ENCODE results near the gene GNAT2.
A peak's percentile ranks its signal among the peaks of the same experiment; 100 is the strongest.

Gene GNAT2

DNA sequence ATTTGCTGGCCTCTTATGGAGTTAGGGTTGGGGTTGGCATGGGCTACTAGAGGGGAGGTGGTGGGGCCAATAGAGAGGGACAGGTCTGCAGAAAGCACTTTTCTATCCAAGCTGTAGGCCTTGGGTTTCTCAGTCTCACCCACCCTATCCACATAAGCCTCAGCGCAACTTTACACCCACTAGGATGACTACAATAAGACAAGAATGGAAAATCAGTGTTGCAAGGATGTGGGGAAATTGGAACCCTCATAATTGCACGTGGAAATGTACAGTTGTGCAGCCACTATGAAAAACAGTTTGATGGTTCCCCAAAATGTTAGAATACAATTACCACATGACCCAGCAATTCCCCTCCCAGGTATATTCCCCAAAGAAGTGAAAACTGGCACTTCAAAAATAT, 22.4 kb upstream of the GNAT2 start:
- no peak for DNase-seq

DNA sequence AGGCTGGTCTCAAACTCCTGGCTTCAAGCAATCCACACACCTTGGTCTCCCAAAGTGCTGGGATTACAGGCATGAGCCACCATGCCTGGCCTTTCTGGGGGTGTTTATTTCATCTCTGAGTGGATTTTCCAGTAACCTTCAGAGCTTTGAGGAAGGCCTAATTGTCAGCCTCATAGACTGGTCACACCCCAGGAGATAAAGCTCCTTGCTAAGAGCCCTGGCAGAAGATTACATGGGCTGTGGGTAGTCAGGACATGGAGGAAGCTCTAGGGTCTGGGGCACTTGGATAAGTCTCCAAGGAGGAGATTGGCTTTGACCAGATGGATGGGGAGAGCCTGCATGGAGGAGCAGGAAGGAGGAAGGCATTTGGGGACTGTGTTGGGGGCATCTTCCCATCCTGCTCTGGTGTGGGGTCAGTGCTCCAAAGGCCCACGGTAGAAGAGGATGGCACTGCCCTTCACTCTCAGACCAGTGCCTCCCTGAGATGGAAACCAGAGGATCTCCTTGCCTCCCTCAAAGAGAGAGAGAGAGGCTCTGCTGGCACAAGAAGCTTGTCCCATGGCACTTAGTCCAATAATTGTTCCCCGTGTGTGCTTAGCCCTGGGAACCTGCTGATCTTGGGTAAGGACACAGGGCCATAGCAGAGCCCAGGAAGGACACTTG, 21.8 kb upstream of the GNAT2 start:
- DNase-seq: no peak

DNA sequence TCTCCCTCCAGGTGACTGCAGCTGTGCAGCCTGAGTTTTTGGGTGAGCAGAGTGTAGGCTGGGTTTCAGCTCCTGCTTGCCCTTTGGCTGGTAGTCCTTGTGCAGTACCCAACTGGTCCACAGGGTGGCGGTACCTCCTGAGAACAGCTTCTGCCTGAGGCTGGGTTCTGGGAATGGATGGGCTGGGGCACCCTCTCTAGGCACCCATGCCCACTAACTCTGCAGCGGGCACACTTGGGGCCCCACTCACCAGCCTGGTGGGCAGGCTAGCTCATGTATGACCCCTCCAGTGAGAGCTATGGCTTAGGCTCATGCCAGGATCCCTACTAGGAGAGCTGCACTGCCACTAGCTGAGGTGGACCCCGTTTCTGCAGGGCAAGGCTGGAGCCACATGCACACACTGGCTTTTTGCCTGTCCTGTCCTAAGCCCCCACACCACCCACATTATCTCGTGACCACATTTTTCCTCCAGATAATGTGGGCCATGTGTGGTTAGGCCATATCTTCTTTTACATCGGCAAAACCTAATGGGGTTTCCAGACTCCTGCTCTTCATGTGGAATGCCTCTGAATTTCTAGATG, 21.0 kb upstream of the GNAT2 start:
- DNase-seq: peak; percentile 76

DNA sequence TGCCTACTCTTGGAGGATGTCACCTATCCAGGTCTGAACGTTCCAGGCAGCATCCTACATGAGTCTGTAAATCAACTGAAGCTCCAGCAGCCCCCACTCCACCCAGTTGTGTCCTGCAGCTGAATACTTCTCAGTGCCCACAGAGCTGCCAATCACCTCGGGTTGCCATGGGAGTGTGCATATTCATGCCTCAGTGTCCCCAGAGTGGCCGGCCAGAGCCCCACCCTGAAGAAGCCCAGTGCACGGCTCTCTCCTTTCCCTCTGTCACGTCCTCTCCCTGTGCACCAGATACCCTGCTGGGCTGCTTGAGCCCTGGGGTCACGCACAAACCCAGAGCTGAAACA, 20.4 kb upstream of the GNAT2 start:
- DNase-seq: no peak

DNA sequence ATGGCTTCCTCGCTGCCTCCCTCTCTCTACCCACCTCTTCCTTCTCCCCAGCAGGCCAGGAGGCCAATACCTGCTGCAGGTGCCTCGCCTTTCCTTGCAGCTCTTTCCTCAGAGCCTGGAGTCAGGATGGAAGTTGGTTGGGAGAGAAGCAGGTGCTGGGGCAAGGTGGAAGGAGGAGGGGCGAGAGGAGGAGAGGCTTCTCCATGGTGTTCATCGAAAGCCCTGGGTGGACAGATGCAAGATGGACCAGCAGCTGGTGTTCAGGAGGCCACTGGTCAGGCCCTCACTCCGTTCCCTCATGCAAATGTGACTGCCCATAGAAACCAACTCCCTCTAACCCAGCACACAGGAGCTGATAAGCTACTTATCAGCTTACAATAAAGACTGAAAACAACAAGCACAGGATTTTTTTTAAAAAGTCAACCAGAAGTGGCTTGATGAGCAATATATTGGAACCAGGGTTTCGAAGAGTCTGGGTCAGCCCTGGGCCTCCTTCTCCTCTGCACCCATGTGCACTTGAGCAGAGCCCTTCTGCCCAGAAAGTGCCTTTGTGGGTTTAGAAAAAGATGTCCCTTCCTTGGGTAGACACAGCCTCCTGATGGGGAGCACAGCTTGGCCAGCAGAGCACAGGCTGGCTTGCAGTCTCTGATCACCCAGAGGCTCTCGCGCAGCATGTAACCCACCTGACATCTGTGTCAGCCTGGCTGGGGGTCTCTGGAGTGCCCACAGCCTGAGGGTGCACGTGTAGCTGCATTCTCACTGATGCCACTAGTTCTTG, 19.8 kb upstream of the GNAT2 start:
- no peak for DNase-seq

DNA sequence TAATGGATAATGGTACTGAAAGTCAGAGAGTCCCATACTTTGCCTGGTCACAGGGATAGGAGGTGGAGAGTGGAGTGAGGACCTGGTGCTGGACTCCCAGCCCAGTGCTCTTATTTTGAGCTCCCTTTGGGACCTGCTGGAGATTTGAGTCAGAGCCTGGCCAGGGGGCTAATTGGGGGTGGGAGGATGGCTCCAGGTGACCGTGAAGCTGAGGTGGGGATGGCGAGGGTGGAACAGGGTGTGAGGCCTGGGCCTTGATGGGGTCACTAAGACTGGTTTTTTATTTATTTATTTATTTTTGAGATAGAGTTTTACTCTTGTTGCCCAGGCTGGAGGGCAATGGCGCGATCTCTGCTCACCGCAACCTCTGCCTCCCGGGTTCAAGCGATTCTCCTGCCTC, 18.0 kb upstream of the GNAT2 start:
- no peak for DNase-seq

DNA sequence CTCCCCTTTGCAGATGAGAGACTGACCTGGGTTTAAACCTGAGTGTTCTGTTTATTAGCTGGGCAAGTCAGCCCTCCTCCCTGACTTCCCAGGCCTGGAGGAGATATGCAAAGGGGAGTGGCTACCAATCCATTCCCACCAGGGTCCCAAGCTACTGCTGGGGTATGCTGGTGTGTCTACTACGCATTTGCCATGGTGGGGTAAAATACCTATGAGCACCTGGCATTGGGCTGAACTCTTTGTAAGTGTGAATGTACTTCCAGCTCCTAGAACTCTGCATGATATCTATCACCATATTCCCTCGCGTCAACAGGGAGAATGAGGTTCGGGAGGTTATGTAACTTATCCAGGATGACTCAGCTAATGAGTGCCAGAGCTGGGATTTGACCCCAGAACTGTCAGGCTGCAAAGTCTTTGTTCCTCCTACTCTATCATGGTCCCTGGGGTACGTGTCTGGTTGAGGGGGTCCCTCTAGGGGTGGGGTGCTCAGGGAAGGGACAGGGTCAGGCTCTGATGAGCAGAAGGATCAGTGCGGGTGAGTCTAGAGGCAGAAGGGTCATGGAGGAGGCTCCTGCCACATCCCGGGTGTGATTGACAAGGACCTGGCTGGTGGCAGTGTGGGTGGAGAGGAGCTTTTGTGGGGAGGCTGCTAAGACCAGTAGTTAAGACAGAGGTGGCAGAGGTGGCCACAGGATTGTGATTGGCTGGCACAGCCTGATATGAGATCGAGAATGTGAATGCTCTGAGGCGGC, 17.0 kb upstream of the GNAT2 start:
- no peak for DNase-seq

DNA sequence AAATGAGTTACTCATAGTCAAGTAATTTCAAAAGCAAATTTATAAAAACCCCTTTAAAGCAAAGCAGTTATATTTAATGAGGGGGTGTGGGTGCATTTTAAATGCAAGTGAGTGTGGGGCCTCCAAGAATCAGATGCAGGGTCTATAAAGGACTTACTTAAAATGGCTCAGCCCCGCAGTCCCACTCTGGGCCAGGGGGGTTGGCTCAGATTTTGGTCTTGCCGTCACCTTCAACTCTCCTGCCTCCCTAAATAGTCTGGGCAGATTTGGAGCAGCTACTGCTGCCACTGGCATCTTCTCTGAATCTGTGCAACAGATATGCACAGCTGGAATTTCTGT, 16.4 kb upstream of the GNAT2 start:
- no peak for DNase-seq

DNA sequence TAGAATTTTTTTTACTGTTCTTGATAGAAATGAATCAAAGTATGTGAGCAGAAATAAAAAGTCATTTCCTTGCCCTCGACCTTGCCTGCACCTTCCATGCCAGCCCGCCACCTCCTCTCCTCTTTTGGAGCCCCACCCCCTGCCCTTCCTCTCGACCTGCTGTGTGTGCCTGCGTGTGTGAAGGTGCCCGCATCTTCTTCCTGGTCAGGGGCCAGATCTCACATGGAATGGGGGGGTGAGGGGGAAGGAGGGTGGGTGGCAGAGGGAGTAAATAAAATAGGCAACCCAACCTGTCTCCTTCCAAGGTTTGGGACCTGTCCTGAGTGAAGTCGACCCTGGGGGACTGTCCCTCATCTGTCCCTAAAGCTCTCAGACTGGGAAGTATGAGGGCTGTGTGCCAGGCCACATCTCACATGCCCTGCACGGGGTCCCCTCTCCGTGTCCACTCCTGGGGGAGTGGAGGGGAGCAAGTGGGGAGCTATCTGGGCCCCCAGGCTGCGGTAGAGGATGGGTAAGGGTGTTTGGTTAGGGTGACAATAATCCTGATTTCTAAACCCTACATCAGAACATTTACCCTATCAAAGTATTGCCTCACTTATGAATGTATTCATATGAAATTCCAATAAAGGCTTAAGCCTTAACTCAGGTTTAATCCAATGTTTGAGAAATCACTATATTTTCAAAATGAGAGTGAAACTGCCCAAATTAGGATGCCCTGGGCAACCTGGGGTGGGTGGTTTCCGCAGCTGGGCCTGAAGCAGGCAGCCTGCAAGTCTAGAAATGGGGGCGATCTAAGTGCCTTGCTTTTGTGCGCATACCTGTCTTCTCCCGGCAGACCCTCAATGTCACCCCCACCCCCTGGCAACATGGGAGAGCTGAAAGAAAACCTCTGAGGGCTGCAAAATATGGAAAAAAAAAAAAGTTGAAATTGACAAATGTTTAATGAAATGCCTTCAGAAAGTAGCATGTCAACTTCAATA, 15.6 kb upstream of the GNAT2 start:
- no peak for DNase-seq

DNA sequence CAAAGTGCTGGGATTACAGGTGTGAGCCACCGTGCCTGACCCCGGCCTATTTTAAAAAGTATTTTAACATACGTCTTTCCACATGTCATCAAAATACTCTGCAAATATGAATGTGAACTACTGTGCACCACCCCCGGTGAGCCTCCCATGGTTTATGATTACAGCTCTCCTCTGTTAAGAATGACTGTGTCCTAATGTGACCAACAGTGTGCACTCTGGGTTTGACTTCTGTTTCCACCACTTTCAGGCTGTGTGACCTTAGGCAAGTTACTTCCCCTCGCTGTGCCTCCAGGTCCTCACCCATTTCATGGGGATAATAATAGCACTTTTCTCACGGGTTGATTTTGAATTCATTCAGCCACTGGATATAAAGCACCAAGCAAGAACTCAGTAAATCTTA, 14.9 kb upstream of the GNAT2 start:
- no peak for DNase-seq

DNA sequence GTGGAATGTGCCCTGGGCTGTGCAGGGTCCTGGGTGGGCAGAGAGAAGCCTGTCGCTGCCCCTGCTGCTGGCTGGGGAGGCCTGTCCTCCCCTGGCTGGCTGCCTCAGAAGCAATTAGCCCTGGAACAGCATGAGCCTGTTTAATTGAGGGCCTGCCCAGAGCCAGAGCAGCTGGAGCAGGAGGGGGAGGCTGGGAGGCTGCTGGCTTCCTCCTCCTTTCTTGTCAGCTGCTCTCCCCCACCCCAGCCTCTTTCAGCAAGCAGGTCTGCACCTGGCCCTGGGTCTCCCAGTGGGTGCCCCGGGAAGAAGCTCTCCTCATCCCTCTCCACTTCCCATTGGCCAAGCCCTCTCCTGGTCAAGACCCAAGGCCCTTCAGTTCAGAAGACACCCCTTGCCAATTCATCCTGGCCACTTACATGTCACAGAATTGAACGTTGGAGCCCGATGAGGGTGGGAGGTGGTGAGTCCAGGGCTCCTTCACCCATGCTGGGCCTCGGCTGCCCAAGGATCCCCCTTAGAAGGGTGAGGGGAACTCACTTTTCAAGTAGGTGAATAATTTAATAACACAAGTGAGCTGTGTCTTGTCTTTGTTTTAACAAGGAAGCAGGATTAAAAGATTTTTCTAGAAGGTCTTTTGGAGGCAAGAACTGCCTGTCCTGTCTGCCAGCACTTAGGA, 13.4 kb upstream of the GNAT2 start:
- no peak for DNase-seq

DNA sequence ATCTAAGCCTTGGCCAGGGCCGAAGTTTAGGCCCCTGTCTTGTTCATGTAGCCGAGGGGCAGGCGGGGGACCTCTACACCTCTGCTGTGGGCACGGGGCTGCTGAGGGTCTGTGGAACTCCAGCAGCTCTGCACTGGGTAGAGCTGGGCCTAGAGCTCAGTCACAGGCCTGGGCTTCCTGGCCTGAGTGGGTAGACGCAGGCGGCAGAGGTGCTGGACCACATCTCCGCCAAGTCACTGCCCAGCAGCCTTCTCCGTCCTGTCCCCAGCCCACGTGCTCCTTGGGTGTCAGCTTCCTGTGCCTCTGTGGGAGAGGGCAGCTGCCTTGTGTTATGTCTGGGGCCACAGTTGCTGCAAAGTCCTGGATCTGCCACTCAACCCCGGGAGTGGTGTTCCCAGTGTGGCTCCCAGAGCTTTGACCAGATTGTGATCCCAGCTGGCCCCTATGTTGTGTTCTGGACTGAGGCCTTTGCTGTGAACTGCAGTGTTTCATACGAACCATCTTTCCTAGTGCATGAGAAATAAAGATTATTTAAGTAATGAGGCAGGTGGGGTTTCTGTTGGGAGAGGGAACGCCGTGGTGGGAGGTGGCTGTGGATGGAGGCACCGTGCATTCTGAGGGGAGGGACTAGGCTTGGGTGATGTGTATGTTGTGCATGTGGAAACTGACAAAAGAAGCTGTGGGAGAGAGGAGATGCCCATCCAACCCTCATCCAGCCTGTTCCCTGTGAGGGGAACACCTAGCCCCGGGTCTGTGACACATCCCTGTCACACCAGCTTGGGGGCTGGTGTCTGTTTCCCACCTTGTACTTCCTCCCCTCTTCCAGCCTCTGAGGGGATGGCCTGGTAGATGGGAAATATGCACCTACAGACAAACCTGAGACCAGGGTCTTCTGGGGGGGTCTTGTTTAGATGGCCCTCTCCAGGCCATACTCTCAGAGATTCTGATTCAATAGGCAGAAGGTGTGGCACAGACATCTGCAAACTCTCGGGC, 12.4 kb upstream of the GNAT2 start:
- DNase-seq: no peak

DNA sequence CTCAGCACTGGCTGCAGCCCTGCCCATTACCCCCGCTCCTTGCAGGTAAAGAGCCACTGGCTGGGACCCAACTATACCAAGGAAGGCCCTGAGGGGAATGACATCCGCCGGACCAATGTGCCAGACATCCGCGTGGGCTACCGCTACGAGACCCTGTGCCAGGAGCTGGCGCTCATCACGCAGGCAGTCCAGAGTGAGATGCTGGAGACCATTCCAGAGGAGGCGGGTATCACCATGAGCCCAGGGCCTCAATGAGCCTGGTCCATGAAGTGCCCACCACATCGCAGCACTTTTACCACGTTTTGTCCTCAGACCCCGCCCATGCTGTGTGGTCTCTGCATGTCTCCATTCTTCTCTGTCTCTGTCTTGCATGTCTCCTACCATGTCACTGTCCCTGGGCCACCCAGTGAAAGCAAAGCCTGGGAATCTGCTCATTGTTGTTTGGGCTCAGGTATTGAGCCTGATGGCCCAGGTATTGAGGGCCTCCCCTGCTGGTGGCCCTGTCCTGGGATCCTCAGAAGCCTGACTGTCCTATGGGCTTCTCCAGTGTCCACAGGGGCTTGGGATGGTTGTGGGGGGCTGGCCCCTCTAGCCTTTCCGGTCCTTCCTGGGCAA, 11.6 kb upstream of the GNAT2 start:
- no peak for DNase-seq

DNA sequence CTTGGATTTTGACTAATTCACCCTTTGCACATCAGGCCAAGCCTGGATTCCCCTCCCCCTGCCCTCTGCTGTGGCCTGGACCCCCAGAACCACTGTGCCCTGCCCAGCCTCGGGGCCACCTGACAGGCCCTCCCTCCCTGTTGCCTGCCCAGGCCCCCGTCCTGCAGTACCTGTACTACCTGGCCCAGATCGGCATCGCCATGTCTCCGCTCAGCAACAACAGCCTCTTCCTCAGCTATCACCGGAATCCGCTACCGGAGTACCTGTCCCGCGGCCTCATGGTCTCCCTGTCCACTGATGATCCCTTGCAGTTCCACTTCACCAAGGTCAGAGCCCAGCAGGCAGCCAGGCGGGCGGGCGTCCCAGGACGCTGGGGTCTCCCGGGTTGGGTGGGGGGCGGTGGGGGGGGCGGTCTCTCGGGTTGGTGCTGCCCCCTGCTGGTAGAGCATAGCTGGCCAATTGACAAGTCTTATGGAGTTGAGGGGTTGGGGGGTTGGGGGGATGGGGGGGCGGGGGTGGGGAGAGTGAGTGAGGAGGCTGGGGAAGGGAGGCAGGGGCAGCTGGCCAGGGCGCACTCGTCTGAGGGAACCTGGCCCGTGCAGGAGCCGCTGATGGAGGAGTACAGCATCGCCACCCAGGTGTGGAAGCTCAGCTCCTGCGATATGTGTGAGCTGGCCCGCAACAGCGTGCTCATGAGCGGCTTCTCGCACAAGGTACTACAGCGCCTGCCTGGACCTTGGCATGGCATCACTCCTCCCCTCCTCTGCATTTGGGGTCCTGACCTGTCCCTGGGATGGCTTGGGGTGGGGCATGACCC, 10.9 kb upstream of the GNAT2 start:
- no peak for DNase-seq

DNA sequence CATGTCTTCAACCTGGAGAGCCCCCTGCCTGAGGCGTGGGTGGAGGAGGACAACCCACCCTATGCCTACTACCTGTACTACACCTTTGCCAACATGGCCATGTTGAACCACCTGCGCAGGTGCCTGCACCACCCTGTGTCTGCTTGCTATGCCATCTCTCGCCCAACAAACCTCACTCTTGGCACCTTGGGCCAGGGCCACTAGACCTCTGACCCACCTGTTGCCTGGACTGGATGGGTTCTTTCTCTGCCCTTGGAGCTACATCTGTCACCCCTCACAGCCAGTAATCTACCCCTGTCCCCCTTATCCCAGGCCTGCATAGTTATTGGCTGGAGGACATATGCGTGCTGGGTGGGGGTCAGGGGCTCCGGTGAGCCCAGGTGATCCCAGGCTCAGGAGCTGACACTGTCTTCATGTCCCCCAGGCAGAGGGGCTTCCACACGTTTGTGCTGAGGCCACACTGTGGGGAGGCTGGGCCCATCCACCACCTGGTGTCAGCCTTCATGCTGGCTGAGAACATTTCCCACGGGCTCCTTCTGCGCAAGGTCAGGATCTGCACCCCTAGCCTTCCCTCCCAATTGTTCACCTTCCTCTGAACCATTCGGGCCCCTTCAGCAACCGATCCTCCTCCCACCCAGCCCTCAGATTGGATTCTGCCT, 10.1 kb upstream of the GNAT2 start:
- no peak for DNase-seq

DNA sequence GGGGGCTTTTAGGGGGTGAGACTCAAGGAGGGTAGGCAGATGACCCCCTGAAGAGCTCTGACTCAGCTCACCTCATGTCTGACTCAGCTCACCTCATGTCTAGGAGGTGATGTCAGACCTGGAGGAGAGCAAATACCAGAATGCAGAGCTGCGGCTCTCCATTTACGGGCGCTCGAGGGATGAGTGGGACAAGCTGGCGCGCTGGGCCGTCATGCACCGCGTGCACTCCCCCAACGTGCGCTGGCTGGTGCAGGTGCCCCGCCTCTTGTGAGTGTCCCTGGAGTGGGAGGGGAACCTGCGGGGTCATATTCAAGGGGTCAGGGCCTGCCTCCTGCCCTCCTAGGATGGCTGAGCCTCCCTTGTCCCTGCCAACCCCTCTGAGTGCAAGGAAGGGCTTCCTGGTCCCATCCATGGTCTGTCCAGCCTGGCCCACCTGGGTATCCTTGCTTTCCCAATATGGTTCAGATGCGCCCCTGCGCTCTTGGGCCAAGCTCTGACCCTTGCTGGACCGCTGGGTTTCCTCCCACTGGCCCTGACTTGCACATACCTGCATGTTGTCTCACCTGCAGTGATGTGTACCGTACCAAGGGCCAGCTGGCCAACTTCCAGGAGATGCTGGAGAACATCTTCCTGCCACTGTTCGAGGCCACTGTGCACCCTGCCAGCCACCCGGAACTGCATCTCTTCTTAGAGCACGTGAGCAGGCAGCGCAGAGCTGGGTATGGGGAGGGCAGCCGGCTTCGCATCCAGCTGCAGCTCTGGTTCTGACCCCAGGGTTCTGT, 9.3 kb upstream of the GNAT2 start:
- DNase-seq: no peak

DNA sequence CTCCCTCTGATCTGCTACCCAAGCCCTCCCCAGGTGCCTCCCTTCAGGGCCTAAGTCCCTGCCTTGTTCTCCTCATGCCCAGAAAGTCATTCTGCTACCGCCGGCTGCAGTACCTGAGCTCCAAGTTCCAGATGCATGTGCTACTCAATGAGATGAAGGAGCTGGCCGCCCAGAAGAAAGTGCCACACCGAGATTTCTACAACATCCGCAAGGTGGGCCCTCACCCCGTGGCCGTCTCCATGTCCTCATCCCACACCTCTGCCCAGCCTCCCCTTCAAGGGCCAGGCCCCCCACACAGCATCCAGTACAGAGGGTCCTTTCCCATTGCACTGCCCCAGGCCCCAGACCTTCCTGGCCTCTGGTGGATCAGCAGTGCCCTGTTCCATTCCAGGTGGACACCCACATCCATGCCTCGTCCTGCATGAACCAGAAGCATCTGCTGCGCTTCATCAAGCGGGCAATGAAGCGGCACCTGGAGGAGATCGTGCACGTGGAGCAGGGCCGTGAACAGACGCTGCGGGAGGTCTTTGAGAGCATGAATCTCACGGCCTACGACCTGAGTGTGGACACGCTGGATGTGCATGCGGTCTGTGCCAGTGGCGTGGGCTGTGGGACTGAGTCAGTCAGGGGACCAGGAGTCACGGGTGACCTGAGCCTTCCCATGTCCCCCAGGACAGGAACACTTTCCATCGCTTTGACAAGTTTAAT, 8.4 kb upstream of the GNAT2 start:
- DNase-seq: no peak
